ENCODE data around the gene FSD1. TPM values are rescaled to one million over a fixed set of nuclear protein-coding genes. Genes with fewer than 3 reads are reported as not detected.

Gene FSD1
- total RNA-seq, 3 donors from 2014 or later = 0.64 to 2.0 (median 0.84) TPM

GRCh38 chr19:4323692-4324091 lies 19.3 kb downstream of the FSD1 start:
- Histone ChIP-seq H3K36me3 (ENCODE audit: low read depth) (no peaks in the 10 kb centered on the region), H3K9me3 (no peaks in the 10 kb centered on the region), H3K4me1 (ENCODE audit: low read depth) (peaks cover 6% of the 10 kb centered on the region), H3K4me3 (no peak overlapping the region)
- intact Hi-C loops (cut with DNase I, micrococcal nuclease) = no loop called here
- TF ChIP-seq, protein P1, sequence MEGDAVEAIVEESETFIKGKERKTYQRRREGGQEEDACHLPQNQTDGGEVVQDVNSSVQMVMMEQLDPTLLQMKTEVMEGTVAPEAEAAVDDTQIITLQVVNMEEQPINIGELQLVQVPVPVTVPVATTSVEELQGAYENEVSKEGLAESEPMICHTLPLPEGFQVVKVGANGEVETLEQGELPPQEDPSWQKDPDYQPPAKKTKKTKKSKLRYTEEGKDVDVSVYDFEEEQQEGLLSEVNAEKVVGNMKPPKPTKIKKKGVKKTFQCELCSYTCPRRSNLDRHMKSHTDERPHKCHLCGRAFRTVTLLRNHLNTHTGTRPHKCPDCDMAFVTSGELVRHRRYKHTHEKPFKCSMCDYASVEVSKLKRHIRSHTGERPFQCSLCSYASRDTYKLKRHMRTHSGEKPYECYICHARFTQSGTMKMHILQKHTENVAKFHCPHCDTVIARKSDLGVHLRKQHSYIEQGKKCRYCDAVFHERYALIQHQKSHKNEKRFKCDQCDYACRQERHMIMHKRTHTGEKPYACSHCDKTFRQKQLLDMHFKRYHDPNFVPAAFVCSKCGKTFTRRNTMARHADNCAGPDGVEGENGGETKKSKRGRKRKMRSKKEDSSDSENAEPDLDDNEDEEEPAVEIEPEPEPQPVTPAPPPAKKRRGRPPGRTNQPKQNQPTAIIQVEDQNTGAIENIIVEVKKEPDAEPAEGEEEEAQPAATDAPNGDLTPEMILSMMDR (IDR thresholded peaks at IDR 0.05) = no peak
- no peak for DNase-seq
- ATAC-seq = no peak

DNA sequence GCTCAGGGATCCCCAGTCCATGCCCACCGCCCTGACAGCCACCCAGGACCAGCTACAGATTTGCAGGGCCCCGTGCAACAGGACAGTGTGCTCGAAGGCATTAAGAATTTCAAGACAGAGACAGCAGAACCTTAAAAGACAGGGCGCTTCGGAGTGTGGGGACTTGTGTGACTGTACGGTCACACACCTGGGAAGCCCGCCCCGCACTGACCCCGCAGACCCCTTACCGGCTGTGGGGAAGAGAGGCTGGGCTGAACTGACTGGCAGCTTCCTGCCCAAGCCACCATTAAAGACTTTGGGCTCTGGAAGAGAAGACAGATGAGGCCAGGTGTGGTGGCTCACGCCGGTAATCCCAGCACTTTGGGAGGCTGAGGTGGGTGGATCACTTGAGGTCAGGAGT lies 19.8 kb downstream of the FSD1 start:
- intact Hi-C loops (cut with DNase I, micrococcal nuclease) = no loop called here
- H3K9me3 ChIP-seq = no peaks in the 10 kb centered on the region
- ATAC-seq (no peak), DNase-seq (no peak)
- TF ChIP-seq, protein P1 (IDR thresholded peaks at IDR 0.05) = no peak
- no peaks in the 10 kb centered on the region for H3K36me3 ChIP-seq (ENCODE audit: low read depth)
- peaks cover 6% of the 10 kb centered on the region for H3K4me1 ChIP-seq (ENCODE audit: low read depth)
- H3K4me3 ChIP-seq = no peak overlapping the region

- Histone ChIP-seq H3K36me3 (ENCODE audit: low read depth) (no peaks in the 10 kb centered on the region), H3K4me3 (no peak overlapping the region), H3K4me1 (ENCODE audit: low read depth) (peaks cover 6% of the 10 kb centered on the region), H3K9me3 (no peaks in the 10 kb centered on the region)
- TF ChIP-seq, protein P1 (IDR thresholded peaks at IDR 0.05) = no peak
- intact Hi-C loops (cut with DNase I, micrococcal nuclease) = no loop called here
- no peak for ATAC-seq
- DNase-seq = no peak
Observed at GRCh38 chr19:4326215-4326836, 21.9 kb downstream of the FSD1 start.

DNA sequence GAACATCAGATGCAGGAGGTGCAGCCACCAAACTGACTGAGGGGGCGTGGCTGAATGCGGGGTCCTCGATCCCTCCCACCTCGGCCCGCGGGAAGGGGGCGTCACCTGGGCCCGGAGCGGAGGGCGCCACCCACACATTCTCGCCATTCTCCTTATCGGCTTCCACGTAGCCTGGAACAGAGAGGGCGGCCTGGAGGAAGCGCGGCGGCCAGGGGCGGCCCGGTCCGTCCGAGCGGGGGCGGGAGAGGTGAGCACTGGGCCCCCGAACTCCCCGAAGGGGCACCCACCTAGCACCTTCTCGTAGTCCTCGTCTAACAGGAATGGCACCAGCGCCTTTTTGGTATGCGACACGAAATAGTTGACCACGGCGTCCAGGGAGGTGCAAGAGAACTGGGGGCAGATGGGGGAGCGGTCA lies 22.4 kb downstream of the FSD1 start:
- intact Hi-C loops (cut with DNase I, micrococcal nuclease) = no loop called here
- Histone ChIP-seq H3K4me3 (no peak overlapping the region), H3K36me3 (ENCODE audit: low read depth) (no peaks in the 10 kb centered on the region), H3K4me1 (ENCODE audit: low read depth) (peaks cover 6% of the 10 kb centered on the region), H3K9me3 (no peaks in the 10 kb centered on the region)
- DNase-seq (no peak), ATAC-seq (no peak)
- TF ChIP-seq, protein P1 (IDR thresholded peaks at IDR 0.05) = no peak

DNA sequence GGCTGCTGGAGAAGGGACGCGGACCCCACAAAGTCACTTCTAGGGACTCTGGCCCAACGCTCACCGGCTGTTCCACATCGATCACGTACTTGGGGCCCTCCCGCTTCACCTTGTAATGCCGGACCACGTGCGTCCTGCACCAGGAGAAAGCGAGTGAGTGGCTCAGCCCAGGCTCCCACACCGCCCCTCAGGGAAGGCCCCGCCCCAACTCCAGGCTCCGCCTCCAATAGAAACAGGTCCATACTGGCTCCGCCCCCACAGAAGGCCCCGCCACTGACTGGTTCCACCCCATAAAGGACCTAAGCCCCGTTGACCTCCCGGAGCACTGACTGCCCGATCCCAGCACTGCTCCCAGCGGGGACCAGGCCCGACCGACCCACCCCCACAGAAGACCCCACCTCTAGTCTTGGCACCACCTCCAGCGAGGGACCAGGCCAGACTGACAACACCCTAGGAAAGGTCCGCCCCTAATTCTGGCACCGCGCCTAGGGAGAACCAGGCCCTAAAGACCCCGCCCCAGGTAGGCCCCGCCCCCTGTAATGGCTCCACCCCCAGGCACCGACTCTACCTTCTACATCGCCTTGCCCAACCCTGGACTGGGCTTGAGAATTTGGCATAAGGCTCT lies 23.0 kb downstream of the FSD1 start:
- H3K4me3 ChIP-seq = no peak overlapping the region
- ATAC-seq (peak; percentile 52), DNase-seq (peak; percentile 80 to 92 (median 89))
- TF ChIP-seq, protein P1 (IDR thresholded peaks at IDR 0.05) = no peak
- H3K36me3 ChIP-seq (ENCODE audit: low read depth) = no peaks in the 10 kb centered on the region
- intact Hi-C loops (cut with DNase I, micrococcal nuclease) = no loop called here
- H3K9me3 ChIP-seq = no peaks in the 10 kb centered on the region
- peaks cover 6% of the 10 kb centered on the region for H3K4me1 ChIP-seq (ENCODE audit: low read depth)

All from mucosa of descending colon (tissue), 3 donors.